ENCODE data around the gene RBM34.

The RBM34 gene

DNA sequence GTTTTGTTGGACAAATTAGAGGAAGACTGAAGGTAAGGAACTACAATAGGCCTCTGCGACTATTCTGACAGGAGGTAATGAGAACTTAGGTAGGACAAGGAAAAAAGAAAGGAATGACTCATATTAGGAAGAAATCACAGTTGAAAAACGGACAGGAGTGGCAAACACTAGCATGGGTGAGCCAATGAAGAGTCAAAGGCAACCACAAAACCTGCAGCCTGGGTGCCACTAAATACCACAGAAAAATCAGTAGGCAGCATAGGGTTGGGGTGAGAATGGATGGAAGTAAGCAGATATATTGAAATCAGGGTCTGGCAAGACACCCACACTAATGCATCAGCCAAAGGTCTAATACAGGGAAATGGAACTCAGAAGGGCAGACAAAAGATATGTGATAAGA lies 10.0 kb downstream of the RBM34 start:
- DNase-seq = no peak

DNA sequence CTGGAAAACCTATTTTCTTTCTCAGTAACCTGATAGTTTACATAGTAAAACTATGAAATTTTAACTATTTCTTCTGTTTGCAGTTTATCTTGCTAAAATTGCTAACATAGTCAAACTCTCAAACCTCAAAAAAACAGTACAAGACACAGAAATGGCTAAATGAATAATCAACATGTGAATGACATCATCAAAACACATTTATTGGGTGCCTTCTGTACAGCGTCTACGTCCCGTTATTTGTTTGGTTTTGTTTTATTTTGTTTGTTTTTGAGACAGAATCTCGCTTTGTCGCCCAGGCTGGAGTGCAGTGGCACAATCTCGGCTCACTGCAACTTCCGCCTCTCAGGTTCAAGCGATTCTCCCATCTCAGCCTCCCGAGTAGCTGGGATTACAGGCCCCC lies 11.2 kb downstream of the RBM34 start:
- no peak for DNase-seq

DNA sequence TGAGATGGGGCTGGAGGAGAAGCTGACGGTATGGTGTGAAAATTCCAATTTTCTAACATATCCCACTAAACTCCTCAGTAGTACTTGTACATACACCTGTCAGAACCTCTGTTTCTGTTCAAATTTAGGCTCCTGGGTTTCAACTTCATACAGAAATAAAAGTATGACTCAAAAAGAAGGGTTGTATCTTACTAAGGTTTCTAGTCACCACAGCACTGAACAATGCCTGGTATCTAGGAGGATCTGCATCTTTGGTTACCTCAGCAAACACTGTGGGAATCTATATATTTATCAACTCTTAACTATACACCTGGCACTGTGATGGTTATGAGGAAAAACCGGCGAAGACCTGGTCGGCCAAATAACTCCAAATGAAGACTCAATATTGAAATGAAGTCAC lies 13.8 kb downstream of the RBM34 start:
- DNase-seq = no peak

DNA sequence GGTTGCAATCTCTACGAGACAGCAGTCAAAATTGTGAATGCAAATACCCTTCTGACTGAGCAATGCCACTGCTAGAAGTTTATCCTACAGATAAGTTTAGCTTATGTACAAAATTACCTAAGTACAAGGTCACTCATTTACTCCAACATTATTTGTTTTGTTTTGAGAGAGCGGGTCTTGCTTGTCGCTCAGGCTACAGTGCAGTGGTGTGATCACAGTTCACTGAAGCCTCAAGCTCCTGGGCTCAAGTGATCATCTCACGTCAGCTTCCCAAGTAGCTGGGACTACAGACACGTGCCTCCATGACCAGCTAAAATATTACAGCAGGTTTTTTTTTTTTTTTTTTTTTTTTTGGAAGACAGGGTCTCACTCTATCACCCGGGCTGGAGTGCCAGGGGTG lies 15.4 kb downstream of the RBM34 start:
- DNase-seq = no peak

DNA sequence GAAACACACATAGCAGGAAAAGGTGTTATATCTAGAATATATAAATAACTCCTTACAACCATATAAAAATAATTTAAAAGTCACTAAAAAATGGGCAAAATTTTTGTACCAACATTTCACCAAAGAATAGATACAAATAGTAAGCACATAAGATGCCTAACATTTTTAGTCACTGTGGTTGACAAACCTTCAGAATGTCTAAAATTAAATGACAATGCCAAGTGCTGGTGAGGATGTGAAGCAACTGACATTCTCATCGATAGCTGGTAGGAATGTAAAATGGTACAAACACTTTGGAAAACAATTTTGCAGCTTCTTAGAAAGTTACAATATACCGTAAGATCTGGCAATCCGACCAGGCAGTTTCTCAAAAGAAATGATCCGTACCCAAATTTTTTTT lies 18.1 kb downstream of the RBM34 start:
- no peak for DNase-seq

DNA sequence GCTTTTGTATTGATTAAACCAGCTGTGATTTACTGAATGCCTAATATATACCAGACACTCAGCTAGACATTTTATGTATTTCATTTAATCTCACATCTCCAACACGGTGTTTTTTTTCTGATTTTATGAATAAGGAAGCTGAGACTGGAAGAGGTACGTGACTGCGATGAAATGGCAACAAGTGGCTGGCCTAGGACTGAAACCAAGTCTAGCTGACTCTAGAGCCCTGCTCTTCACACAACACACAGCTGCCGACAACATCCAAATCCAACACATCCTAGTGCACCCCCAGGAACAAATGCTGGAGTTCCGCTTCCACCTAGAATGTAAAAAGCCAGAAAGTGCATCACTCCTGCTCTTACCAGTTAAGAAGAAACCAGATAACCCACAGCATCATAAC lies 21.7 kb downstream of the RBM34 start:
- no peak for DNase-seq

DNA sequence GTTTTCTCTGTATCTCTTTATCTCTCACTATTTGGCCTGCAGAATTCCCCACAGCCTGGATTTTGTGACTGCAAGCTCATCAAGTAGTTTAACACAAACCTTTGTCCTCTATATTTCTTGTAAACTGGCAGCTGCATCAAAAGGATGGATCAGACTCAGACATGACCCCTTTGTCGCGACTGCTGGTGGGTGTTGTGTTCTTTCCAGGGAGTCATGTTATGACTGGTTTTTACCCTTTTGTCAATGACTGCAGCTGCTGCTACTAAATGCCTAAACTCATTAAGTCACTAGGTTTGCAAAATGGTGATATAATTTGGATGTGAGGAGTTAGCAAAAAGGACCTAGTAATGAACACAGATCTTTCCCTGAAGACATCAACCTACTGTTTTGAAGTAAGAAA lies 22.2 kb downstream of the RBM34 start:
- no peak for DNase-seq

DNA sequence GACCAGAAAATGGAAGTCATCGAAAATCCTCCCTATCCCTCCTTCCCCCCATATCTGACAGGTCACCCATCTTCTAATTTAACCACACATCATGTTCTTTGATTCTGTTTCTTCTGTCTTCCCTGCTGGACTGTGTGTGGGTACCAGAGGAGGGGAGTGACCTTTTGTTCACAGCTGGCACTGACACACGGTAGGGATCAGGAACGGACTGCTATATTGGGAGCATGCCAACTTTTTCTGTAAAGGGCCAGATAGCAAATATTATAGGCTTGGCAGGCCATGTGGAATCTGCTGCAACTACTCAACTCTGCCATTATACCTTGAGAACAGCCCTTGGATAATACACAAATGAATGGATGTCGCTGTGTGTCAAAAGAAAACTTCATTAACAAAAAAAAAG lies 24.9 kb downstream of the RBM34 start:
- DNase-seq = no peak

DNA sequence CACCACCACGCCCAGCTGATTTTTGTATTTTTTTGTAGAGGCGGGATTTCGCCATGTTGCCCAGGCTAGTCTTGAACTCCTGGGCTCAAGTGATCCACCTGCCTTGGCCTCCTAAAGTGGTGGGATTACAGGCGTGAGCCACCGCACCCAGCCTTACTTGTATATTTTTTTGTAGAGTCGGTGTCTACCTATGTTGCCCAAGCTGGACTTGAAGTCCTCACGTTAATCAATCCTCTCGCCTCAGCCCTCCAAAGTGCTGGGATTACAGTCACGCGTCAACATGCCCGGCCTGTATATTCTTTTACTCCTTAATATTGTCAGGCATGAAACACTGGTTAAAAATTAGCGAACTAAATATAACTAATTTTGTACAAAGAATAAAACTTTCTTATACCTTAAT lies 26.9 kb downstream of the RBM34 start:
- DNase-seq = no peak

DNA sequence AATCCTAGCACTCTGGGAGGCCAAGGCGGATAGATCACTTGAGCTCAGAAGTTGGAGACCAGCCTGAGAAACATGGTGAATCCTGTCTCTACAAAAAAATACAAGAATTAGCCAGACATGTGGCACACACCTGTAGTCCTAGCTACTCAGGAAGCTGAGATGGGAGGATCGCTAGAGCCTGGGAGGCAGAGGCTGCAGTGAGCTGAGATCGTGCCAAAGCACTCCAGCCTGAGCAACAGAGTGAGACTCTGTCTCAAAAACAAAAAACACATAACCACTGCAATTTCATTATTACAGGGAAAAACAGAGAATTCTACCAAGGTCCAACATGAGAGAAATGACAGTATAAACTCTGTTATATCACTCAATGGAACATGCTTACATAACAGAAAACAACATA lies 28.0 kb downstream of the RBM34 start:
- no peak for DNase-seq

DNA sequence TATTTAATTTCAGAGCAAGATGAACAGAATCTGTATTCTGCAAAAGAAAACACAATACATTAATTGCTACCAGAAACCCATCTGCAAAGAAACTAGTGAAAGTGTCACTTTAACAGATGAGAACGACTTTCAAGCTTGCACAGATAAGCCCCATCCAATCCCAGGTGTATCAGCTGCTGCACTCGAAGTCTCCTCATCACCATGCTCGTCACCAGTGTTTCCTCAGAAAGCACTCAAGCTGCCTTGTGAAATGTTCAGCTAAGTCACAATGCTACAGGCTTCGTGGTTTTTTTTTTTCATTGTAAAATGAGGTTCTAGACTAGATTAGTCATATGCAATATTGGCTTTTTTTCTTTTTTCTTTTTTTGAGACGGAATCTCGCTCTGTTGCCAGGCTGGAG lies 29.1 kb downstream of the RBM34 start:
- DNase-seq = no peak

DNA sequence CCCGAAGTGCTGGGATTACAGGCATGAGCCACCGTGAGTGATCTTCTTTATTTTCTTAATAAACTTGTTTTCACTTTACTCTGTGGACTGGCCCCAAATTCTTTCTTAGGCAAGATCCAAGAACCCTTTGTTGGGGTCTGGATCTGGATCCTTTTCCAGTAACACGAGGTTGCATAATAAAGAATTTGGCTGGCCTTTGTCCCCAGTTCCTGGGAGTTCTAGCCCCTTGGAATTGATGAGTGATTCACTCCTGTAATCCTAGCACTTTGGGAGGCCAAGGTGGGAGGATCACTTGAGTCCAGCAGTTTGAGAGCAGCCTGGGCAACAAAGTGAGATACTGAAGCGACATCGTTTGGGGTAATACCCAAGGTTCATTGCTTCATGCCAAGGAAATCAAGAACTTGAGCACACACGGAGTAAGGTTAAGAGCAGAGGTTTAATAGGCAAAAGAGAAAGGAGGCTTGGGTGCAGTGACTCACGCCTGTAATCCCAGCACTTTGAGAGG lies 30.2 kb downstream of the RBM34 start:
- DNase-seq = no peak

DNA sequence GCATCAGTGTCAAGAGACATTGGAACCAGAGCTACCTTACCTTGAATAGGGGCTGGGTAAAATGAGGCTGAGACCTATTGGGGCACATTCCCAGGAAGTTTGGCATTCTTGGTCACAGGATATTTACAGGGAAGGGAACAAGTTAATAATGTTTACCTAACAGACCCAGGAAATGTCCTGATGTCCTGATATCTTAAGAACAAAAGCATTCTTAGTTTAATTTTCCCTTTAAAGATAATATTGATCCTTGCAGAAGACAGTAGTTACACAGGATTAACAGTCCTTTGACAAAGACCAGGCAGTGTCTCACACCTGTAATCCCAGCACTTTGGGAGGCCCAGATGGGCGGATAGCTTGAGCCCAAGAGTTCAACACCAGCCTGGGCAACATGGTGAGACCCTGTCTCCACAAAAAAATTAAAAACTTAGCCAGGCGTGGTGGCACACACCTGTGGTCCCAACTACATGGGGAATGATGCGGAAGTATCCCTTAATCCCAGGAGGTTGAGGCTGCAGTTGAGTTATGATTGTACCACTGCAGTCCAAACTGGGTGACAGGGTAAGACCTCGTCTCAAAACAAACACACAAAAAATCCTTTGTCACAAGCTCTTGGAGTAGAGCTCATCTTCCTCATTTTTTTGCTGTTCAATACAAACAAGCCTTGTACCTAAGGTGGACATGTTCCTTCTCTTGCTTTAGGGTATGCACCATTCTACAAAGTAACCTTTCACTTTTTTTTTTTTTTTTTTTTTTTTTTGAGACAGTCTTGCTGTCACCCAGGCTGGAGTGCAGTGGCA lies 31.1 kb downstream of the RBM34 start:
- no peak for DNase-seq

DNA sequence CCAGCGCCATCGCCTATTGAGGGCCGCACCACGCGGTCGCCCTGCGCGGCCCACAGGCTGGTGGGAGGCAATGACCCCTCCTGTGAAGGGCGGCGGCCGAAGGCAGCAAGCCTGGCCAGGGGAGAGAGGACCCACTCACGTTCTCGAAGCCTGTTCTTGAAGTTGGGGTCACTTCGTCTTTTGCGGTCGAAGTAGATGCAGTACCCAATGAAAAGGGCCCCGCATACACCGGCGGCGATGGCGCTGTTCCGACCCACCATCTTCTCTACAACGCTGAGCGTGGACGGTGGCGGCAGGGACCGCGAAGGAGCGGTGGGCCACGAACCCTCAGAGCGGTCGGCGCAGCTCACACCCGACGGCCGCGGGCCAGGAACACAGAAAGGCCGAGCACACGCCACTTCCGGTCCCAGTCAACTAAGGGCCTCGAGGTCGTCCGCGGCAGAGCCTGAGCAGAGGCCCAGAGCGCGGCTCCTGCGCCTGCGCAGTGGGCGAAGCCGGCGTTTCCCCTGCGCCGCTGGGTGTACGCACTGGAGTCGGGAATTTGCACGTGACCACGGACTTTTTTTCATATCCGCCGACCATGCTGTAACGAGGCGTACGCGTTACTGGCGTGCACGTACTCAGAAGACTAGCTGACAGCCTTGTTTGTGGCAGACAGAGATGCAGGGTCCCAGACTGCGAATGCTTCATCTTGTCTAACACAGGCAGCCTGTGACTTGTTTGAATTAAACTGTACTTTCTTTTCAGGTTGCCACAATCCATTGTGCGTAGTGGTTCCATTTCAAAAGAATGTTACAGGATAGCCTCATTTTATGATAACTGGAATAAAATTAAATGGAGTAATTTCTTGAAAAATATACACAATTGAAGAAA lies 32.4 kb downstream of the RBM34 start, which contains the start of gene TOMM20:
Gene TOMM20 (minus strand): TSS at position 382 of the 873 bp plus-strand sequence. CDS start 122 bp downstream, at position 260.
- peak; percentile 98 for DNase-seq

DNA sequence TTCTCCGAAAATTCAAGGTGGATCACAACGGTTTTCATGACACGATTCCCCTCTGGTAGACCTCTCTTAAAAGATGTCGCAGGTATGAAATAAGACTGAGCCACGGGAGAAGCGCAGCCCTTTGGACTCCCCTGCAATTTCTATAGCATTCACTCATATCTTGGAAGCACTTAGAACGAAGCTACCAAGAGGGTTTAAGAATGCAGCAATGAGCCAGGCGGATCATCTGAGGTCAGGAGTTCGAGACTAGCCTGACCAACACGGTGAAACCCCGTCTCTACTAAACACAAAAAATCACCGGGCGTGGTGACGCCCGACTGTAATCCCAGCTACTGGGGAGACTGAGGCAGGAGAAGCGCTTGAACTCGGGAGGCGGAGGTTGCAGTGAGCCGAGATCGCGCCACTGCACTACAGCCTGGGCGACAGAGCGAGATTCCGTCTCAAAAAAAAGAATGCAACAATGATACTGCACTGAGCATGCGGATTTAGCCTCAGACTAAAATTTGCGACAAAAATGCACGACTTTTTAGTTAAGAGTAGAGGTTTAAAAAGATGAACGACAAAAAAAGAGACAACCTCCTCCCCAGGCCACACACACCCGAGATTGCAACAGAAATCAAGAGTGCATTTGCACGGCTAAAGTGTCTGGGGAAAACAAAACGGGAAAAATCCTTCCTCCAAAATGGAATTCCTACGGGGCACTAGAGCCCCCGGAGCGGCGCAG lies 33.2 kb downstream of the RBM34 start:
- DNase-seq = peak; percentile 26

DNA sequence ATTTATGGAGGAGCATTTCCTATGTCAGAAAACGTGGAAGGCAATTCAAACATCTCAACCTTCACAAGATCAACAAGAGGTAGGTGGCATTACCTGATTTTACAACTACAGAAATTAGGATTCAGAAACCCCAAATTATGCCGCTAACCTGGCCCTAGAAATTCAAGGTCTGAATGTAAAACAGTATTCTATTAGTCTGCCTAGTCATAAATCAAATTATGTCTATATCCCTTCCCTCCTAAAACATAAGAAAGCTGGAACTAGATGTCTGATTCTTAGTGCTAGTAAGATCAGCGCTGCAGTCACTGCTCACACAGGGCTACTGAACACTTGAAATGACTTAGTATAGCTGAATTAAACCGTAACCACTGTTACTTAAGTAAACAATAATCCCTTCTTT lies 33.8 kb downstream of the RBM34 start:
- DNase-seq = no peak

DNA sequence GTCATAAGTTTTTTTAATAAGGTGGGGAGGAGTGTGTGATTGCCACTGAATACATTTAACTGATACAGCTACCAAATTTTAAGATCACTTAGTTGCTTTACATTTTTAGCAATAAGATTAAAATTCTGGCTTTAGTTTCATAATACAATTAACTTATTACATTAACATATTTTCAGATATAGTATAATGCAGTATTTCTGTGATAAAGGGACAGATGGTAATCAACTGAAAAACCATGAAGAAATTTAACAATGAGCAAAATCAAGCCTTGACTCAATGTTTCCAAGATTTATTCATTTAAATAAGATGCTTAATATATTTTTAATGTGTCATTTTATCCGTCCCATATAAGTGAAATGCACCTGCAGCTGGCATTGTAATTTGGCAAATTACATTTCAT lies 36.4 kb downstream of the RBM34 start:
- DNase-seq = no peak

DNA sequence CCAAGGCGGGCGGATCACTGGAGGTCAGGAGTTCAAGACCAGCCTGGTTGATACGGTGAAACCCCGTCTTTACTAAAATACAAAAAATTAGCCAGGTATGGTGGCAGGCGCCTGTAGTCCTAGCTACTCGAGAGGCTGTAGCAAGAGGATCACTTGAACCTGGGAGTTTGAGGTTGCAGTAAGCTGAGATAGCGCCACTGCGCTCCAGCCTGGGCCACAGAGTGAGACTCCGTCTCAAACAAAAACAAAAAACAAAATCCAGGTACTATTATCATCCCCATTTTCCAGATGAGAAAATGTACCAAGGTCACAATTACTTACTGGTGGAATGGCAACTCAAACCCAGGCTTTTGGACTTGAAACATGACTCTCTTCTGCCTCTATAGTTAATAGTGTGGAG lies 36.9 kb downstream of the RBM34 start:
- DNase-seq = no peak

DNA sequence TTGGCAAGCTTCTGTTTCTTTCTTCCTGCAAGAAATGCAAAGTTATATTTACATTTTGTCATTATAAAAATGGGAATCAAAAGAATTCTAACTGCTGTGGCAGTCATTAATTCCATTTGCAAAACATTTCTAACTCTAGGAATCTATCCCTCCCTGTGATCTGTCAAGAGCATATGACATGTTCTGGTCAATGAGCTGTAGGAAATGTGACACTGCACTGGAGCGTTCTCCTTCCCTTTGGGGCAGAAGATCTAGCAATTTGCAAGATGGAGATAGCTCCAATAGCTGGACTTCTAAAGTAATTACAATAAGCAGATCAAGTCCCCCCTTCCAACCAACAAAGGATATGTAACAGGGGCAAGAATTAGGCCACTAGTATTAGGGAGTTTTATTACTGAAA lies 38.7 kb downstream of the RBM34 start:
- no peak for DNase-seq

DNA sequence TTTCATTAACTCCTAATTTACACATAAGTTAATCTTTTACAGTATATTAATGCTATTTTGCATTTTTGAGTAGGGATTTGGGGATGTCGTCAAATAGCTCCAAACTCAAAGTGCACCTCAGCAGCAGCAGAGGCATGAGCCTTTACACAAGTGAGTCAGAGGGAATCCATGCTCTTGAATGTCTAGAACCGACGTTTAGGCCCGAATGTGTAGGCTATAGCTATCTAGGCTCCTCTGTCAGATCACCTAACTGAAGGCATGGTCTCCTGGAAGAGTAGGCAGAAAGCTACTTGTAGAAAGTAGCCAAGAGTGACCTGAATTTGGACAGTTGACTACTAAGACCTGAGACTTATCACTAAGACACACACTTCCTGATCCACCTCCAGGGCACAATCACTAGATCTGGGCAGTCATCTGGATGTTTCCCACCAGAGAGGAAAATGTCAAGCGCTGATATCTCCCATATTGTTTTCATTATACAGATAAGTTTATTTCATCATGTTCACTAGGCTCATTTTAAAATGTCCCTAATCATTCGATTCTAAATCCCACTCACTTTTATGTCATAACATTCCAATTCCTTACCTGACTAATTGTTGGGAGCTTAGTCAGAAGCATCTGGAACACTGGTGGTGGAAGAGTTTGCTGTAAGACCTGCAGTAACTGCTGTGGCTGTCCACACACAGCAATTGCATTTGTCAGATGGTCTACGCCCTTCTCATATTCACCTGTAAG lies 47.7 kb downstream of the RBM34 start:
- DNase-seq = no peak

DNA sequence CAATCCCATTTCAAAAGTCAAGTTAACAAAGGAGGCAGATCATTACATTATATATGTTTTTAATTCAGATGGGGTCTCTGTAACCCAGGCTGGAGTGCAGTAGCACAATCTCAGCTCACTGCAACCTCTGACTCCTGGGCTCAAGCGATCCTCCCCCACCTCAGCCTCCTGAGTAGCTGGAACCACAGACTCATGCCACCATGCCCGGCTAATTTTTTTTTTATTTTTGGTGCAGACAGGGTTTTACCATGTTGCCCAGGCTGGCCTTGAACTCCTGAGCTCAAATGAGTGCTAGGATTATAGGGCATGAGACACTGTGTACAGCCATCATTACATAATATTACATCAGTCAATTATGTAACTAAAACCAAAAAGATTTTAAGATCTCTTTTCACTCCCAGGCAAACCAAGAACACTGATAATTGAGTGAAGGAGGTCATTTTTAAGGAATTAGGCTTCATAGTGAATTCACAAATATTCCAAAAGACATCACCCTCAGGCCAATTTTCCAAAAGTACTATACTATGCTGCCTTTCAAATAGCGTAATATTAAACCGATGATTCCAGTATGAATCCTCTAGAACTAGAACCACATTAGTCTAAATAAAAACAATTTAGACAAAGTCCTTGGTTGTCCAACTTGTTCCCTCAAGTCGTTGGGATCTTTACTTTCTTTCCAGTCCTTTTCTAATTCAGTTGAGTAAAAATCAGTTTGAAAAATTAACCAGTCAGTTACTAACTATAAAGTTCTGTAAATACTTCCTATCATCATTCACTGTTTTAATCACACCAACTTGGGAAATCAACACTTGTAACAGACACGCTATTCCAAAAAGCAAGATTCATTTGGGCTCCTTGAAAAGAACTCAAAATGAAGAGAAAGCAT lies 48.5 kb downstream of the RBM34 start:
- no peak for DNase-seq

DNA sequence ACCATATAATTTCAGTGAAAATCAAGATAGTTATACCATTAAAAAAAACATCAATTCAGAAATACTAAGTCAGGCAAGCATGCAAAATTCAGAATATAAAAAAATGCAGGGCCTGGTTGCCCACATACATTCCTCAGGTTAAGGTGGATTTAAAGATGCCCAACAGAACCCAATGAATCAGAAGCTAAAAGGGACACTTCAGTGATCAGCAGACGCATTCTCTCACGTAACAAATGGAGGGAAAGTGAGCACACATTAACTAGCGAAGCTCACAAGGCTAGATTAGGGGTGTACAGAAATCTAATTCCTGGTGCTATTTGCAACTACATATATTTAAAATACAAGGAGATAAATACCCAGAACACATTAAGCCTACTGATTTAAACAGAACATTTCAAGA lies 49.9 kb downstream of the RBM34 start:
- DNase-seq = no peak
